Measurements from ENCODE around the gene MTARC2. TPM values are rescaled to one million over a fixed set of nuclear protein-coding genes. Genes with fewer than 3 reads are reported as not detected.

MTARC2 gene
- polyA plus RNA-seq, 2 of the 4 experiments (the other 2 are of a cell fraction) = 13.5 to 18.4 TPM

DNA sequence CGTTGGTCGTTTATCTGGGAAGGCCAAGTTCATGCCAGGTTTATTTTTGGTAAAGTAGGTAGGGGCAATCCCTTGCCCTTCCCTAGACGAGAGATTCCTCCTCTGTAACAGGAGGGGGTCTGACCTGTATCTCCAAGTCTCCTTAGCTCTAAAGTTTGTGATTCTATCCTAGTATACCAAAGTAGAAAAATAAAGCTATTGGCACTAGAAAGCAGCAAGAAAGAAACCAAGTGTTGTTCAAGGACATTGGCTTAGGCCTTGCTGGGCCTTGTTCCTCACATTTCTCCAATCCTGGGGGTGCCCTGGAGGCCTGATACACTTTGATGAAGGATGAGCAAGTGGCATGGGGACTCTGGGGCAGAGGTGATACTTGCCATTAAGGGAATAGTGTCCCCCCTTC is 814 bp downstream of the MTARC2 start:
- ChIA-PET POLR2A (interaction anchor here (0.6 to 2.9 kb wide), 3 partner anchors 11 to 18 kb away, joined by 3 to 35 read pairs (median 4); no protein-coding TSS in a partner anchor), CTCF (interaction anchor here (0.9 to 7.6 kb wide), 9 partner anchors 11 to 468 kb away, joined by 3 to 48 read pairs (median 4); no protein-coding TSS in a partner anchor)
- ATAC-seq (no peak; a peak in 1 of 6 replicates), DNase-seq (ENCODE audit: low read depth in 1 of 2, low spot score in 1 of 2) (peak in 1 of 2 experiments; percentile 8), FAIRE-seq (no peak)
- peak overlapping the region; percentile 97 for H3K4me2 ChIP-seq
- peak overlapping the region; percentile 86 for H3K4me3 ChIP-seq
- H3K9me3 ChIP-seq = no peaks in the 10 kb centered on the region
- peak overlapping the region; percentile 88 to 92 for H3K27ac ChIP-seq
- H3K4me1 ChIP-seq = peaks cover 22% of the 10 kb centered on the region; the same call in 2 of the 3 replicates
- TF ChIP-seq MAFK (IDR thresholded peaks at IDR 0.05; ENCODE audit: partially characterized antibody) (no peak), RAD21 (conservative IDR thresholded peaks at IDR 0.05 in 1 of 2, IDR thresholded peaks at IDR 0.05 in 1 of 2) (no peak), JUNB (IDR thresholded peaks at IDR 0.05) (no peak), ESRRA (IDR thresholded peaks at IDR 0.05; ENCODE audit: borderline replicate concordance, low read length) (no peak), HOXA7 (CRISPR knock-in tag; IDR thresholded peaks at IDR 0.05) (no peak), HEYL (CRISPR knock-in tag; IDR thresholded peaks at IDR 0.05) (no peak), POLR2AphosphoS2 (conservative IDR thresholded peaks at IDR 0.05; ENCODE audit: low read length) (no peak), MAZ (IDR thresholded peaks at IDR 0.05; ENCODE audit: borderline replicate concordance, low read depth, low read length) (no peak), FOSL2 (IDR thresholded peaks at IDR 0.05) (no peak), FOSL2 (CRISPR knock-in tag; IDR thresholded peaks at IDR 0.05) (no peak), GATA3 (IDR thresholded peaks at IDR 0.05; ENCODE audit: borderline replicate concordance) (no peak), ZNF302 (CRISPR knock-in tag; IDR thresholded peaks at IDR 0.05) (no peak), RARB (CRISPR knock-in tag; IDR thresholded peaks at IDR 0.05) (no peak), CBX2 (IDR thresholded peaks at IDR 0.05; ENCODE audit: borderline replicate concordance, low read depth) (no peak), EP300 (IDR thresholded peaks at IDR 0.05) (no peak), EHMT2 (IDR thresholded peaks at IDR 0.05; ENCODE audit: low read depth) (no peak), POLR2A (IDR thresholded peaks at IDR 0.05; ENCODE audit: low read length) (no peak), RFX5 (IDR thresholded peaks at IDR 0.05) (no peak), MYC (IDR thresholded peaks at IDR 0.05; ENCODE audit: borderline replicate concordance, low read length) (no peak), BCL3 (IDR thresholded peaks at IDR 0.05) (no peak)
- TF ChIP-seq, protein P1, sequence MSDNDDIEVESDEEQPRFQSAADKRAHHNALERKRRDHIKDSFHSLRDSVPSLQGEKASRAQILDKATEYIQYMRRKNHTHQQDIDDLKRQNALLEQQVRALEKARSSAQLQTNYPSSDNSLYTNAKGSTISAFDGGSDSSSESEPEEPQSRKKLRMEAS (IDR thresholded peaks at IDR 0.05) = no peak
- 13% methylated on average over 2 of the region's 3 CpGs for WGBS (ENCODE audit: missing lambda C conversion rate)

GRCh38 chr1:220750131-220750515 is 2.0 kb downstream of the MTARC2 start:
- POLR2A ChIA-PET = no interaction called here
- peak overlapping the region; percentile 97; the same call in 1 of the 3 replicates for H3K4me2 ChIP-seq

More at GRCh38 chr1:220750131-220750515, 2.0 kb downstream of the MTARC2 start:
- ATAC-seq = no peak
- no peak overlapping the region for H3K27ac ChIP-seq
- no peak overlapping the region for H3K4me3 ChIP-seq
- TF ChIP-seq ZSCAN20 (CRISPR knock-in tag; IDR thresholded peaks at IDR 0.05) (no peak), CEBPB (IDR thresholded peaks at IDR 0.05) (no peak), POLR2A (IDR thresholded peaks at IDR 0.05; ENCODE audit: low read length) (no peak), RNF2 (IDR thresholded peaks at IDR 0.05; ENCODE audit: borderline replicate concordance, low read depth) (no peak), ZC3H11A (IDR thresholded peaks at IDR 0.05) (no peak), ZFP36 (IDR thresholded peaks at IDR 0.05; ENCODE audit: borderline replicate concordance, partially characterized antibody) (no peak), FOSL2 (IDR thresholded peaks at IDR 0.05) (no peak), FOSL2 (CRISPR knock-in tag; IDR thresholded peaks at IDR 0.05) (no peak), RCOR1 (IDR thresholded peaks at IDR 0.05; ENCODE audit: low read depth, low read length) (no peak), ESRRA (IDR thresholded peaks at IDR 0.05; ENCODE audit: borderline replicate concordance, low read length) (no peak), MAZ (IDR thresholded peaks at IDR 0.05; ENCODE audit: borderline replicate concordance, low read depth, low read length) (no peak), ELK1 (IDR thresholded peaks at IDR 0.05; ENCODE audit: low read depth, low read length) (no peak), EHMT2 (IDR thresholded peaks at IDR 0.05; ENCODE audit: low read depth) (no peak), NPAS2 (CRISPR knock-in tag; IDR thresholded peaks at IDR 0.05; ENCODE audit: borderline replicate concordance) (no peak), SREBF2 (IDR thresholded peaks at IDR 0.05) (no peak), TFCP2L1 (CRISPR knock-in tag; IDR thresholded peaks at IDR 0.05) (no peak)
- TF ChIP-seq, protein P2, sequence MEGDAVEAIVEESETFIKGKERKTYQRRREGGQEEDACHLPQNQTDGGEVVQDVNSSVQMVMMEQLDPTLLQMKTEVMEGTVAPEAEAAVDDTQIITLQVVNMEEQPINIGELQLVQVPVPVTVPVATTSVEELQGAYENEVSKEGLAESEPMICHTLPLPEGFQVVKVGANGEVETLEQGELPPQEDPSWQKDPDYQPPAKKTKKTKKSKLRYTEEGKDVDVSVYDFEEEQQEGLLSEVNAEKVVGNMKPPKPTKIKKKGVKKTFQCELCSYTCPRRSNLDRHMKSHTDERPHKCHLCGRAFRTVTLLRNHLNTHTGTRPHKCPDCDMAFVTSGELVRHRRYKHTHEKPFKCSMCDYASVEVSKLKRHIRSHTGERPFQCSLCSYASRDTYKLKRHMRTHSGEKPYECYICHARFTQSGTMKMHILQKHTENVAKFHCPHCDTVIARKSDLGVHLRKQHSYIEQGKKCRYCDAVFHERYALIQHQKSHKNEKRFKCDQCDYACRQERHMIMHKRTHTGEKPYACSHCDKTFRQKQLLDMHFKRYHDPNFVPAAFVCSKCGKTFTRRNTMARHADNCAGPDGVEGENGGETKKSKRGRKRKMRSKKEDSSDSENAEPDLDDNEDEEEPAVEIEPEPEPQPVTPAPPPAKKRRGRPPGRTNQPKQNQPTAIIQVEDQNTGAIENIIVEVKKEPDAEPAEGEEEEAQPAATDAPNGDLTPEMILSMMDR (IDR thresholded peaks at IDR 0.05) = no peak
- TF ChIP-seq, protein P3, sequence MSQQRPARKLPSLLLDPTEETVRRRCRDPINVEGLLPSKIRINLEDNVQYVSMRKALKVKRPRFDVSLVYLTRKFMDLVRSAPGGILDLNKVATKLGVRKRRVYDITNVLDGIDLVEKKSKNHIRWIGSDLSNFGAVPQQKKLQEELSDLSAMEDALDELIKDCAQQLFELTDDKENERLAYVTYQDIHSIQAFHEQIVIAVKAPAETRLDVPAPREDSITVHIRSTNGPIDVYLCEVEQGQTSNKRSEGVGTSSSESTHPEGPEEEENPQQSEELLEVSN (IDR thresholded peaks at IDR 0.05; ENCODE audit: borderline replicate concordance, low read depth) = no peak
- no peaks in the 10 kb centered on the region for H3K9me3 ChIP-seq
- no peak for FAIRE-seq
- 89% methylated on average over 6 of the region's 6 CpGs for WGBS (ENCODE audit: missing lambda C conversion rate)
- CTCF ChIA-PET = interaction anchor here (6.0 to 7.6 kb wide), 2 partner anchors 16 to 26 kb away, joined by 41 to 48 read pairs; no protein-coding TSS in a partner anchor
- peaks cover 22% of the 10 kb centered on the region; the same call in 2 of the 3 replicates for H3K4me1 ChIP-seq
- DNase-seq (ENCODE audit: low read depth in 1 of 2, low spot score in 1 of 2) = no peak
